ENCODE measurements around the gene KRT86. TPM values are rescaled to one million over a fixed set of nuclear protein-coding genes. Genes with fewer than 3 reads are reported as not detected.

KRT86 gene
- total and polyA plus RNA-seq, 10 donors: 0.08 to 0.26 (median 0.13) TPM; not detected in 6

DNA sequence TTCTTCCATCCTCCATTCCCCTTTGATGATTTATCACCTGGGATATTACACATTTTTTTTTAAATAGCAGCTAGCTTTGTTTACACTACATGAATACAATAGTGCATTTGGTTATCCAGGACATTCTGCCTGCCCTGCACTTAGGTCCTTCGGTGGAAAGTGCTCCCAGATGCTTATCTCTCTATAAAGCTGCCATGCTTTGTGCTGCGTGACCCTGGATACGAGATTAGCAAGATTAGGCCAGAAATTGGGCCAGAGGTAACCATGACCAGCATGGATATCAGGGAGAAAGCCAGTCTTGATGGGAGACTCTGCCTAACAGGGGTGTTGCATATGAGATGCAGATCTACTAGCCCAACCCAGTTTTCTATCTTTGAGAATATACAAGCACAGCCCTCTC, 58.9 kb downstream of the KRT86 start:
- 54 to 80% (median 63%) methylated on average over 2 to 3 of the region's 3 CpGs for WGBS, 5 donors
- no peaks in the 10 kb centered on the region for H3K36me3 ChIP-seq
- intact Hi-C loops (cut with DNase I; ENCODE audit: low total_unique reads): no loop called here
- no peak overlapping the region for H3K27ac ChIP-seq
- H3K4me3 ChIP-seq: no peak overlapping the region
- TF ChIP-seq, protein P1, sequence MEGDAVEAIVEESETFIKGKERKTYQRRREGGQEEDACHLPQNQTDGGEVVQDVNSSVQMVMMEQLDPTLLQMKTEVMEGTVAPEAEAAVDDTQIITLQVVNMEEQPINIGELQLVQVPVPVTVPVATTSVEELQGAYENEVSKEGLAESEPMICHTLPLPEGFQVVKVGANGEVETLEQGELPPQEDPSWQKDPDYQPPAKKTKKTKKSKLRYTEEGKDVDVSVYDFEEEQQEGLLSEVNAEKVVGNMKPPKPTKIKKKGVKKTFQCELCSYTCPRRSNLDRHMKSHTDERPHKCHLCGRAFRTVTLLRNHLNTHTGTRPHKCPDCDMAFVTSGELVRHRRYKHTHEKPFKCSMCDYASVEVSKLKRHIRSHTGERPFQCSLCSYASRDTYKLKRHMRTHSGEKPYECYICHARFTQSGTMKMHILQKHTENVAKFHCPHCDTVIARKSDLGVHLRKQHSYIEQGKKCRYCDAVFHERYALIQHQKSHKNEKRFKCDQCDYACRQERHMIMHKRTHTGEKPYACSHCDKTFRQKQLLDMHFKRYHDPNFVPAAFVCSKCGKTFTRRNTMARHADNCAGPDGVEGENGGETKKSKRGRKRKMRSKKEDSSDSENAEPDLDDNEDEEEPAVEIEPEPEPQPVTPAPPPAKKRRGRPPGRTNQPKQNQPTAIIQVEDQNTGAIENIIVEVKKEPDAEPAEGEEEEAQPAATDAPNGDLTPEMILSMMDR (IDR thresholded peaks at IDR 0.05 in 8 of 11, conservative IDR thresholded peaks at IDR 0.05 in 3 of 11): no peak
- TF ChIP-seq POLR2AphosphoS5 (IDR thresholded peaks at IDR 0.05) (no peak), POLR2A (IDR thresholded peaks at IDR 0.05) (no peak)
- H3K9me3 ChIP-seq: peaks cover 0 to 20% (median 12%) of the 10 kb centered on the region in 8 donors
- DNase-seq: no peak
- no peaks in the 10 kb centered on the region for H3K4me1 ChIP-seq
- H3K27me3 ChIP-seq (replicated peaks in 1 of 7): peaks cover 0 to 19% (median 0%) of the 10 kb centered on the region in 7 donors

DNA sequence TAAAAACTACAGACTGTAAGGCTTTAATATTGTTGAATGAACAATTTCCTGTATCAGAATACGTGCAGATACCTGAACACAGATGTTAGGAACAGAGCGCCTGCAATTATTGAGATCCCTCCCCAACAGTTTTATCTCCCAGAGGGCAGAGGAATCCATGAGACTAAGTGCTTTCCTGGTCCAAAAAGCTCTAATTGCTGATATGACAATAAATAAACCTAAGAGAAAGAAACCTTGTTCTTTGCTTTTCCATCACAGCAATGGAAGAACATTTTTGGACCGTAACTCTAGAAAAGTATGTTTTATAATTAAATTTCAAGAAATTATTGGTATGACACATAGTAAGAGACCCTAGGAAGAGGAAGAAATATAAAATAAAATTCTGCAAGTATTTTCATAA, 59.7 kb downstream of the KRT86 start:
- Histone ChIP-seq H3K27me3 (replicated peaks in 1 of 7) (peaks cover 0 to 23% (median 0%) of the 10 kb centered on the region in 7 donors), H3K27ac (no peak overlapping the region), H3K4me3 (no peak overlapping the region), H3K9me3 (peaks cover 0 to 20% (median 12%) of the 10 kb centered on the region in 8 donors), H3K4me1 (no peaks in the 10 kb centered on the region), H3K36me3 (no peaks in the 10 kb centered on the region)
- no peak for TF ChIP-seq POLR2A (IDR thresholded peaks at IDR 0.05)
- no peak for TF ChIP-seq POLR2AphosphoS5 (IDR thresholded peaks at IDR 0.05)
- TF ChIP-seq, protein P1 (IDR thresholded peaks at IDR 0.05 in 8 of 11, conservative IDR thresholded peaks at IDR 0.05 in 3 of 11): no peak
- 82 to 88% (median 86%) methylated on average over 3 of the region's 3 CpGs for WGBS, 5 donors
- intact Hi-C loops (cut with DNase I; ENCODE audit: low total_unique reads): no loop called here
- DNase-seq: no peak

DNA sequence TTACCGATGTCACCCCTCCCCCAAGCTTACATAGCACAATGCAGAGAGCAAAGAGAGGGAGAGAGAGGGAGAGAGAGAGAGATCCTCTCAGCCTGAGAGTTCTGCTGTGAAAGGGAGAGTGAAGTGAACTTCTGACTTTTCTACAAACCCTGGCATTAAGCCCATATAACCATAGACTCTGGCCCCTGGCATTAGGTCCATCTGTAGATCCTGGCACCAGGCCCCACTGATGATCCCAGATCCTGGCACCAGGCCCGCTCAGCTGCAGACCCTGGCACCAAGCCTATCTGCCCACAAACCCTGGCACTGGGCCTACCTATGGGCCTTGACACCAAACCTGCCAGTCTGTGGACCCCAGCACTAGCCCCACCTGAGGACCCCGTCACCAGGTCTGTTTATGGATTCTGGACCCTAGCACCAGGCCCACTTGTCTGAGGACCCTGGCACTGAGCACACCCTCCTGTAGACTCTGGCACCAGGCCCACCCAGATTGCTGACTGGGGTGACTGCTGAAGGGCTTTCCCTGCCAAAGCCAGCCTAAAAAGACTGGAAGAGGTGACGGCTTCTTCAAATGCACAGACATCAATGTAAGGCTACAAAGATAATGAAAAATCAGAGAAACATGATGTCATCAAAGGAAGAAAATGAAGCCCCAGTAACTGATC, 61.3 kb downstream of the KRT86 start:
- 81 to 89% (median 85%) methylated on average over 3 to 4 of the region's 4 CpGs for WGBS, 5 donors
- intact Hi-C loops (cut with DNase I; ENCODE audit: low total_unique reads): no loop called here
- no peak for DNase-seq

DNA sequence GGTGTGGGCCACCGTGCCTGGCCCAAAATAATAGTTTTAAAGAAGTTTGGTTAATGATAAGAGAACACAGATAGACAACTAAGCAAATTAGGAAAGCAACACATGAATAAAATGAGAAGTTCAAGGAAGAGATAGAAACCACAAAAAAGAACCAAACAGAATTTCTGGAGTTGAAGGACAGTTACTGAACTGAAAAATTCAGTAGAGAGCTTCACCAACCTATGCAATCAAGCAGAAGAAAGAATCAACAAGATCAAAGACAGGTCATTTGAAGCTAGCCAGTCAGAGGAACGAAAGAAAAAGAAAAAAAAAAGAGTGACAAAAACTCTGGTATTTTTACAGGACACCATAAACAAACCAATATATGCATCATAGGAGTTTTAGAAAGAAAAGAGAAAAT, 62.2 kb downstream of the KRT86 start:
- no peak for DNase-seq
- Histone ChIP-seq H3K4me3 (no peak overlapping the region), H3K27ac (no peak overlapping the region), H3K4me1 (no peaks in the 10 kb centered on the region), H3K36me3 (no peaks in the 10 kb centered on the region), H3K27me3 (replicated peaks in 1 of 7) (peaks cover 0 to 28% (median 0%) of the 10 kb centered on the region in 7 donors), H3K9me3 (peaks cover 0 to 20% (median 12%) of the 10 kb centered on the region in 8 donors)
- WGBS, 5 donors: 64 to 80% (median 70%) methylated on average over 2 of the region's 2 CpGs
- intact Hi-C loops (cut with DNase I; ENCODE audit: low total_unique reads): no loop called here
- TF ChIP-seq, protein P1 (IDR thresholded peaks at IDR 0.05 in 8 of 11, conservative IDR thresholded peaks at IDR 0.05 in 3 of 11): no peak
- no peak for TF ChIP-seq POLR2AphosphoS5 (IDR thresholded peaks at IDR 0.05)
- TF ChIP-seq POLR2A (IDR thresholded peaks at IDR 0.05): no peak

More for the DNA sequence above, 61.3 kb downstream of the KRT86 start:
- no peak overlapping the region for H3K27ac ChIP-seq
- H3K36me3 ChIP-seq: no peaks in the 10 kb centered on the region
- peaks cover 0 to 20% (median 12%) of the 10 kb centered on the region in 8 donors for H3K9me3 ChIP-seq
- H3K4me3 ChIP-seq: no peak overlapping the region
- TF ChIP-seq POLR2A (IDR thresholded peaks at IDR 0.05) (no peak), POLR2AphosphoS5 (IDR thresholded peaks at IDR 0.05) (no peak)
- TF ChIP-seq, protein P1 (IDR thresholded peaks at IDR 0.05 in 8 of 11, conservative IDR thresholded peaks at IDR 0.05 in 3 of 11): no peak
- no peaks in the 10 kb centered on the region for H3K4me1 ChIP-seq
- H3K27me3 ChIP-seq (replicated peaks in 1 of 7): peaks cover 0 to 23% (median 0%) of the 10 kb centered on the region in 7 donors

Measured in spleen (tissue), 11 donors.